Stomach (tissue), 4 donors: ENCODE results near the gene FHAD1.

ENCODE experiments used
- CTCF ChIP-seq, 7 experiments: fragments of 450-650 bp in 4 of 7; fragments of 200-600 bp in 3 of 7; sonication (generic) in 3 of 7; IDR thresholded peaks; one replicate each; pipeline ENCODE4 v1.5.1; 2016 to 2019; ENCODE audit warnings: antibody characterized with exemption in 7 of 7, control low read depth in 2 of 7, mild to moderate bottlenecking in 1 of 7
- EP300 ChIP-seq: sonication (generic); formaldehyde crosslinking; IDR thresholded peaks from one replicate; pipeline ENCODE4 v1.6.1; 2017; ENCODE audit warnings: antibody characterized with exemption
- POLR2A ChIP-seq, 4 donors: fragments of 450-650 bp; IDR thresholded peaks; one replicate each; pipeline ENCODE4 v1.6.1; 2016; ENCODE audit warnings: antibody characterized with exemption in 4 of 4, control low read depth in 2 of 4, mild to moderate bottlenecking in 1 of 4, moderate library complexity in 1 of 4
- POLR2AphosphoS5 ChIP-seq, 3 donors: sonication (generic); formaldehyde crosslinking; IDR thresholded peaks; one replicate each; pipeline ENCODE4 v1.6.1; 2016; ENCODE audit warnings: antibody characterized with exemption in 3 of 3

- TF ChIP-seq CTCF (IDR thresholded peaks at IDR 0.05) = no peak
- no peak for TF ChIP-seq POLR2A (IDR thresholded peaks at IDR 0.05)
- no peak for TF ChIP-seq POLR2AphosphoS5 (IDR thresholded peaks at IDR 0.05)
- TF ChIP-seq EP300 = no peak
Measured at GRCh38 chr1:15295696-15296095, 48.7 kb downstream of the FHAD1 start.
